IPS-NIHi7 (cell line): ENCODE measurements around the gene PGF.

ENCODE experiments used
- DNase-seq: peaks from one replicate; pipeline ENCODE4 v3.0.0; 2012; ENCODE audit warnings: mixed read lengths; ENCODE audit errors: extremely low spot score

The PGF gene

GRCh38 chr14:74919421-74920165 is 35.8 kb downstream of the PGF start:
- no peak for DNase-seq

GRCh38 chr14:74918380-74918779 is 37.0 kb downstream of the PGF start:
- DNase-seq = no peak

GRCh38 chr14:74917646-74918081 is 37.7 kb downstream of the PGF start:
- DNase-seq = no peak

- no peak for DNase-seq
Measured at GRCh38 chr14:74917178-74917543, 38.2 kb downstream of the PGF start.

GRCh38 chr14:74915826-74916225 is 39.6 kb downstream of the PGF start:
- DNase-seq = no peak

- no peak for DNase-seq
Measured at GRCh38 chr14:74915426-74915825, 40.0 kb downstream of the PGF start.

- peak; percentile 76 for DNase-seq
Measured at GRCh38 chr14:74913986-74914573, 41.3 kb downstream of the PGF start.

- DNase-seq = no peak
Measured at GRCh38 chr14:74913393-74913910, 41.9 kb downstream of the PGF start.

- no peak for DNase-seq
Measured at GRCh38 chr14:74912801-74913200, 42.6 kb downstream of the PGF start.

GRCh38 chr14:74912111-74912510 is 43.3 kb downstream of the PGF start:
- no peak for DNase-seq

GRCh38 chr14:74911704-74912103 is 43.7 kb downstream of the PGF start:
- no peak for DNase-seq

- no peak for DNase-seq
Measured at GRCh38 chr14:74911221-74911620, 44.2 kb downstream of the PGF start.

- no peak for DNase-seq
Measured at GRCh38 chr14:74910556-74910955, 44.8 kb downstream of the PGF start.

- no peak for DNase-seq
Measured at GRCh38 chr14:74909911-74910310, 45.5 kb downstream of the PGF start.

- no peak for DNase-seq
Measured at GRCh38 chr14:74909501-74909900, 45.9 kb downstream of the PGF start.

GRCh38 chr14:74908861-74909341 is 46.5 kb downstream of the PGF start:
- no peak for DNase-seq

GRCh38 chr14:74907744-74908143 is 47.7 kb downstream of the PGF start:
- no peak for DNase-seq

GRCh38 chr14:74906925-74907521 is 48.4 kb downstream of the PGF start:
- DNase-seq = no peak

- peak; percentile 88 for DNase-seq
Measured at GRCh38 chr14:74905595-74906142, 49.7 kb downstream of the PGF start.

GRCh38 chr14:74904635-74905503 is 50.5 kb downstream of the PGF start:
- DNase-seq = no peak

GRCh38 chr14:74902941-74903705 is 52.3 kb downstream of the PGF start:
- no peak for DNase-seq
